NCI-H2171 (cell line): ENCODE data around the gene CDC42BPG.
A peak's percentile ranks its signal among the peaks of the same experiment; 100 is the strongest.

ENCODE experiments used
- DNase-seq: peaks from one replicate; lab custom pipeline; 2025; lab: John Stamatoyannopoulos, UW

The CDC42BPG gene

DNA sequence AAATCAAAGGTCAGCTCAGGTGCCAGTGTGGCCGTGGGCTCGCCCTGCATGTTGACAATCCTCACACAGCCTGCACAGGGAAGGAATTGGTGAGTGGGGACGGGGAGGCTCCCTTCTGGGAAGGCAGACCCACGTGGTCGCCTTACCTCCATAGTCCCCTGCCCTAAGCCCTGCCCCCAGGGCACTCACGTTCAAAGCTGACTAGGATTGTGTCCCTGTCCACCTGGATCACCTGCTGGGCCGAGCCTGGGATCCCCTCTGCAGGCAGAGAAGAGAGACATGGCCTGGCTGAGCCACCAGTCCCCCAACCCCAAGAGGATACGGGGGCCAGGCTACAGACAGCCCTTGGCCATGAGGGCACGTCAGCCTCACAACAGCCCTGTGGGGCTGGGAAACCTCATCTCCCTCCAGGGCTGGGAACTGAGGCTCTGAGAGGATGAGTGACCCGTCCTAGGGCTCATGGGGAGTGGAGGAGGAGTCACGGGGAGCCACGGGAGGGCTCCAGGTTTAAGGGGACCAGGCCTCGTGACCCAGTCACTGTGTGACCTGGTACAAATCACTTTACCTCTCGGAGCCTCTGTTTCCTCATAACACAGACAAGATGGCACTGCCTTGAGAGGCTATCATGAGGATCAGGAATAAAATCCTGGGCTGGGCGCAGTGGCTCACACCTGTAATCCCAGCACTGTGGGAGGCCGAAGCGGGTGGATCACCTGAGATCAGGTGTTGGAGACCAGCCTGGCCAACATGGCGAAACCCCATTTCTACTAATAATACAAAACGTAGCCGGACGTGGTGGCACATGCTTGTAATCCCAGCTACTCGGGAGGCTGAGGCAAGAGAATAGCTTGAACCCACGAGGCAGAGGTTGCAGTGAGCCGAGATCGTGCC lies 54.0 kb downstream of the CDC42BPG start:
- DNase-seq = no peak

- no peak for DNase-seq
Measured at GRCh38 chr11:64789331-64790204, 54.9 kb downstream of the CDC42BPG start.

DNA sequence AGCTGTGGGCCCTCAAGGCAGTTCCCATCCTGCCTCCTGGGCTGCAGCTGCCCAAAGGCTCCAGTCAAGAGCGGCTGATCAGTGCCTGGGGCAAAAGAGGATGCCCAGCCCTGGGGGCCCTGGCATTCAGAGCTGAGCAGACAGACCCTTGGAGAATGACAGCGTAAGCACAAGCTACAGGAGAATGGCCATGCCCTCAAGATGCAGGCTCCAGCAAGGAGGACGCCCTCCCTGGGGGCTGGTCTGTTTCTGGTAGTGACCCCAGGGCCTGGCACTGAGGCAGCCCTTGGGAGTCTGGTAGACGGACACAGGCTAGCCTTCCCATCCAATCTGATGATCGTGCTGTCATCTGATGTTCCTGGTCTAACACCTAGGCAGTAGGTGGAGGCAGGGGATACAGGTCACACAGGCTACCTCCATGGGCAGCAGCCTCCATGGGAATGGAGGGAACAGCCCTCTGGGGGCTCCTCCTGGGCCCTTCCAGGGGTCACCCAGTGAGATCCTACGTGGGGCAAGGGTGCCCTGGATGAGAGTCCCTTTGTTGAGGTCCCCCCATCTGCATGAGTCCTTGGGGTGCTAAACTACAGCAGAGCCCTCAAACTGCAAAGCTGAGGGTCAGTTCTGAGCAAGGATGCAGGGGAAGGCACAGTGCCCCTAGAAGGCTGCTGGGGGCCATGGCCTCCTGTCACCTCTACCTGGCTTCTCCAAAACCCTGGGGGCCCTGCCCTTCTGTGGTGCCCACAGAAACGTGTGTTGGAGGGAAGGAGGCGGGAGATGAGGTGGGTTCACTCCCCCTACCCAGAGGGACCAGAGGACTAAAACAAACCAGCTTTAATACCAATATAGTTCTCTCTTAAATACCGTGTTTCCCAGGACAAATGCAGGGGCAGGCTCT lies 55.9 kb downstream of the CDC42BPG start:
- no peak for DNase-seq

- no peak for DNase-seq
Measured at GRCh38 chr11:64787526-64788320, 56.7 kb downstream of the CDC42BPG start.

DNA sequence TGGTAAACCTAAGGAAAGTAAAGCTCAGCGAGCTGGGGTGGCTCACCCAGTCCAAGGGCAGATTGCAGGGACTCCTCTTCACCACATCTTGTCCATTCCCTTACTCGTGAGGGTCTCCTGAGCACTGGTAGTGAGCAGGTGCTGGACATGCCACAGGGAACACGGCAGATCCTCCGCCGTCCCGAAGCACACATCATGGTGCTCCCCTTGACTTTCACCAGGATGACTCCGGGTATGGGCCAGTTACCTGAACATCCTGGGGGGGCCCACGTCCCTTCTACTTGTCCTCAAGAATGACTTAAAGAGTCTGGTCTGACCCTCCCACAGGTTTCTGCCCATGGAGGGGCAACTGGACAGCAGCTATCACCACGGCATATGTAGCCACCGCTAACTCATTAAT lies 58.1 kb downstream of the CDC42BPG start:
- no peak for DNase-seq

- no peak for DNase-seq
Measured at GRCh38 chr11:64784813-64785581, 59.5 kb downstream of the CDC42BPG start.

DNA sequence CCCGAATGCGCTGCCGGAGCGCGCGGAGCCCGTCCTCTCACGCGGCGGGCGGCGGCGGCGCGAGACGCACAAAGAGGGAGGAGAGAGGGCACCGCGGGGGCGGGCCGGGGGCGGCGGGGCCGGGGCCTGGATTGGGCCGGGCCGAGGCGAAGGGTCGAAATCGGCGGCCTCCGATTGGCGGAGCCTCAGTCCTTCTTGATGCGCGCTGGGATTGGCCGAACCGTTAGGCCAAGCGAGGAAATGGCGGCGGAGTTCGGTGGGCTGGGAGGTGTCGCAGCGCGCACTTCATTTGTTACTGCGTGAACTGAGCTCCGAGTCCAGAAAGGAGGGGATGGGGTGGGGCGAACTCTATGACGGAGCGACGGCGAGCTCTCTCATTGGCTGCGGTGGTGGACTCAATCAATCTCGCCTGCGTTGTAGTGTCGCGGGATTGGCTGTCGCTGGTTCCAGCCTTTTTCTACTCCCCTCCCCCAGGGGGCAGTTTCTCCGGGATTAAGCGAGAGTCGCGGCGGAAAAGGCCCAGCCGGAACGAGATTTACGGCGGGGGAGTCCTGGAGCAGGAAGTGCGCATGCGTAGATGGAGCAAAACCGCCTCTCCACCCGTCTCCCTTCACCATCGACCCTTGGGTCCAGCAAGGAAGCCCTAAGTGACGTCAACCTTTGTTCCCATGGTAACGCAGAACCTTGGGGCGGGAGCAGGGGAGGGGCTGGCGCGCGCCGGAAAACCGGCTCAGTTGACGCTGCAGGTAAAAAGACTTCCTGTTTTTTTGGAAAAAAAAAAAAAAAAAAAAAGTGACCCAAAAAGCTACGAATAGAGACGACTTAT lies 65.8 kb downstream of the CDC42BPG start, which contains the start of gene SF1:
Gene SF1, minus strand, starts transcription at position 70 of the 826 bp plus-strand sequence. CDS start 150 bp downstream, outside the sequence.
- DNase-seq = peak; percentile 99

GRCh38 chr11:64778223-64778472 lies 66.3 kb downstream of the CDC42BPG start:
- DNase-seq = no peak

DNA sequence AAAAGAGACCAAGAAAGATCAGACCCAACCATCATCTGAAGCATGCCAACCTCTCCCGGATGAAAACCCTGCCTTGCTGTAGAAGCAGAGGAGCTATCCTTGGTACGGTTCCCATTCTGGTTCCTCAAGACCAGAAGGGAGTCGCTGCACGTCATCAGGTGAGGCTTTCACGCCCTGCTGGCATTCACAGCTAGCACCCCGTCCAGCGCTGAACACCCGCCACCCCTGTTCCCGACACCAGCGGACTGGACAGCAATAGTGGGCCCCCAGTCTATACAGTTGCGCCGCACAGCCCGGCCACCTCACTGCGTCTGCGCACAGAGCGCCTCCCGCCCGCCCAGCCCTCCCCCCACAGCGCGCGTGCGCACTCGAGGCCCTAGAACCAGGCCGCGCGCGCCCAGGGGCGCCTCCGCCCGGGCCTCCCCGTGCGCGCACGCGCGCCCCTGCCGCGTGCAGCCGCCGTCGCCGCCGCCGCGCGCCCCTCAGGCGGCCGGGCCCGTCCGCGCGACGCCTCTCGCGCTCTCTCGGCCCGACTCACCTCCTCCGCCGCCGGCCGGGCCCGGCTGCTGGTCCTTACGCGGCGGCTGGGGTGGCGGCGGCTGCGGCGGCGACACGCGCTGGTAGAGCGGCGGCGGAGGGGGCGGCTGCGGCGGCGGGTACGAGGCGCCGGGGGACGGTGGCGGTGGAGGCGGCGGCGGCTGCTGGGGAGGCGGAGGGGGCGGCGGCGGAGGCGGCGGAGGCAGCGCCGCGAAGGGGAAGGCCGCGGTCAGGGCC lies 66.8 kb downstream of the CDC42BPG start:
- DNase-seq = peak; percentile 80

DNA sequence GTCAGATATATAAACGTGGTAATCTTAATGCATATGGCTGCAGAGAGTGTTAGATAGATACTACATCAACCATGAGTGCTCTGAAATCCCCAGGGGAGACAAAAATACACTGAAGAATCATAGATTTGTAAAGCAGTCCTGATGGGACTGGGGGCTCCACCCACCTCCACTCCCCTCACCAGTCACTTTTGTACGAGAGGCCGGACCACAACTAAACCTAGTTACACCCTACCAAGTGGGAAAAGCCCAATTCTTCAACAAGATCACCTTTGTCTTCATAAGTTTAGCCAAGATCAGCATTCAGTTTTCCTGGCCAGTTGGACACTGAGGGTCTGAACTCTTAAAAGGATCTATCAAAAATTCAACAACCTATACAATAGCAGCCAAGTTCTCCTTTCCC lies 67.6 kb downstream of the CDC42BPG start:
- DNase-seq = no peak

DNA sequence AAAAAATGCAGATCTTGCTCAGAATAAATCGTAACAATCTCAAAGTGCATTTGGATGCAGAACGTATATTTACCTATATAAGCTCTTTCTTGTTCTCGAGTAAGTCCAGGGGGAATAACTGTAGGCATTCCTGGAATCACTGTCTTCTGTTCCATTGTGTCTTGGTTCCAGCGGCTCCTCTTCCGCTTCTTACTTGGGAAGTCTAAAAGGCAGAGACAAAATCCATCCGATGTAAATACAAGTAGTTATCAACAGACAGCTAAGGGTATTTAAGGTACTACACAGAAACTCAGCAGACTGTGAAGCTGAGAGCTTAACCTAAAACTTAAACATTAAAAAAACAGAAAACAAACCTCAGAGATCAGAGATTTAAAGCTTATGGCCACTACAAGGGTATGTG lies 68.0 kb downstream of the CDC42BPG start:
- no peak for DNase-seq

DNA sequence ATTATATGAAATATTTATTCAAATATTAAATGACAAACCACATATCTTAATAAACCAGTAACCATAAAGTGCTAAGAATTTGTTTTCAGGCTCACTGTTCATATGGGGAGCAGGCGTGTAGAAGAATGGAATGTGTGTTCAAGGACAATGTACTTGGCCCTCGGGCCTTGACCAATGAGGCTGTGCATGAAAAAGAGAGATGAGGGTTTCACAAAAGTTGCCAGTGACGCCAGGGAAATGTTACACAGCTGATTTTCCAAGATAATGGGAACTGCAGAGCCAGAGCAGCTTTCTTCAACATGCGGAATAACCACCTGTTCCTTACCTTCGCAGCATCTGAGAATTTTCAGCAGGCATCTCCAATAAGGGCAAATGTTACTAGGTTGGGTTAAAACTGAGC lies 70.3 kb downstream of the CDC42BPG start:
- no peak for DNase-seq
